Measurements from ENCODE around the gene PRKG1. TPM values are rescaled to one million over a fixed set of nuclear protein-coding genes. Genes with fewer than 3 reads are reported as not detected.

The PRKG1 gene
- polyA plus RNA-seq, 1 donor (not counting 4 experiments of a cell fraction or from before 2014, with no cell fraction given) = 0.24 TPM

DNA sequence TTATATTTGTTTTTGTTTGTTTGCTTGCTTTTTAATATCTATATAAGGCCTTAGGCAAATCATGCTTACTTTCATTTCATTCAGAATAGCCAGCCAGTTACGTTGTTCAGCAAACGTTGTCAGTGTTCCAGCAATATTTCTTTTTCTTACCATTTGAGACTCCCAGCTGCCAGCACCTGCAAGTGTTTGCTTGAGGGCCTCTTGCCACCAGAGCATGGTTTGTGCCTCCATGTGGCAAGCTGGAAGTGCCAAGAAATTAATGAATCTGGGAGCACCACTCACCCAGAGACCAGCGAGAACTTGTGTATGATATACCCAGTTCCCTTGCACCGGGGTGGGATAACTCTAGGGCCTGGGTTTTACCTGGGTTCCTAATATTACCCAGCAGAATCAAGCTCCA is 802.2 kb downstream of the PRKG1 start:
- DNase-seq (ENCODE audit: low read depth, low spot score) (no peak), FAIRE-seq (no peak)
- no peak overlapping the region for H3K4me2 ChIP-seq (ENCODE audit: control insufficient read depth, extremely low read depth, insufficient read depth, low read depth, low read length)
- H3K27ac ChIP-seq (ENCODE audit: control insufficient read depth, insufficient read depth, low read length) = no peak overlapping the region
- H3K9me1 ChIP-seq (ENCODE audit: control insufficient read depth, extremely low read depth, insufficient read depth, low read length) = no peaks in the 10 kb centered on the region
- no peaks in the 10 kb centered on the region for H4K20me1 ChIP-seq (ENCODE audit: control insufficient read depth, extremely low read depth, insufficient read depth, low read length)
- H2AFZ ChIP-seq (ENCODE audit: control insufficient read depth, low read length) = peak overlapping the region; percentile 57
- H3K27me3 ChIP-seq (ENCODE audit: control insufficient read depth, extremely low read depth, insufficient read depth, low read length) = no peaks in the 10 kb centered on the region
- dilution Hi-C loops (cut with MboI; ENCODE audit: extremely low pct_ligation_motif_present, low sequenced_read_pairs) = no loop called here
- H3K4me3 ChIP-seq (ENCODE audit: control insufficient read depth in 2 of 3, extremely low read depth in 1 of 3, insufficient read depth in 2 of 3, low read depth in 1 of 3, low read length in 3 of 3) = no peak overlapping the region
- H3K36me3 ChIP-seq (ENCODE audit: control insufficient read depth in 2 of 2, extremely low read depth in 1 of 2, insufficient read depth in 2 of 2, low read length in 2 of 2) = no peaks in the 10 kb centered on the region
- peaks cover 6% of the 10 kb centered on the region for H3K4me1 ChIP-seq (ENCODE audit: control insufficient read depth, extremely low read depth, insufficient read depth, low read length)
- no peaks in the 10 kb centered on the region for H3K79me2 ChIP-seq (ENCODE audit: control insufficient read depth, insufficient read depth, low read length)
- H3K9me3 ChIP-seq (ENCODE audit: control insufficient read depth, low read depth, low read length) = no peaks in the 10 kb centered on the region
- TF ChIP-seq, protein P1, sequence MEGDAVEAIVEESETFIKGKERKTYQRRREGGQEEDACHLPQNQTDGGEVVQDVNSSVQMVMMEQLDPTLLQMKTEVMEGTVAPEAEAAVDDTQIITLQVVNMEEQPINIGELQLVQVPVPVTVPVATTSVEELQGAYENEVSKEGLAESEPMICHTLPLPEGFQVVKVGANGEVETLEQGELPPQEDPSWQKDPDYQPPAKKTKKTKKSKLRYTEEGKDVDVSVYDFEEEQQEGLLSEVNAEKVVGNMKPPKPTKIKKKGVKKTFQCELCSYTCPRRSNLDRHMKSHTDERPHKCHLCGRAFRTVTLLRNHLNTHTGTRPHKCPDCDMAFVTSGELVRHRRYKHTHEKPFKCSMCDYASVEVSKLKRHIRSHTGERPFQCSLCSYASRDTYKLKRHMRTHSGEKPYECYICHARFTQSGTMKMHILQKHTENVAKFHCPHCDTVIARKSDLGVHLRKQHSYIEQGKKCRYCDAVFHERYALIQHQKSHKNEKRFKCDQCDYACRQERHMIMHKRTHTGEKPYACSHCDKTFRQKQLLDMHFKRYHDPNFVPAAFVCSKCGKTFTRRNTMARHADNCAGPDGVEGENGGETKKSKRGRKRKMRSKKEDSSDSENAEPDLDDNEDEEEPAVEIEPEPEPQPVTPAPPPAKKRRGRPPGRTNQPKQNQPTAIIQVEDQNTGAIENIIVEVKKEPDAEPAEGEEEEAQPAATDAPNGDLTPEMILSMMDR (optimal IDR thresholded peaks at IDR 0.05 in 1 of 3, IDR thresholded peaks at IDR 0.05 in 1 of 3, conservative IDR thresholded peaks at IDR 0.05 in 1 of 3; ENCODE audit: extremely low read depth in 1 of 3, insufficient read depth in 2 of 3, low read length in 3 of 3) = no peak
- no peak for TF ChIP-seq EZH2 (IDR thresholded peaks at IDR 0.05; ENCODE audit: low read length)
- no peak overlapping the region for H3K9ac ChIP-seq (ENCODE audit: control insufficient read depth, extremely low read depth, insufficient read depth, low read length)

DNA sequence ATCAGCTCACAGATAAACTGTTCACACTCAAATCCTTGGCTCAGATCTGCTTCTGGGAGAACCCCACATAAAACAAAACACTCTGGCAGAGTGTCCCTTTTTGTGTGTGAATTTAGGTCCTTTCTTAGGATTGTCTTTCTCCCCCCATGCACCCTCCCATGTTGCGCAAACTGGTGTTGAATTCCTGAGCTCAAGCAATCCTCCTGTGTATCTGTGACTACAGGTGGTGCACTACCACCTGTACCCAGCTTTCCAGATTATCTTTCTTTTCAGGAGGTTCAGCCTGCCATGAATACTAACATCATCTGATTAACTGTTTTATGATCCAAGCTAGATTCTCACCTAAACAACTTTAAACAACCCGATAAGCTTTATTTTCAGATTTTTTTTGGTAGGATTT is 802.7 kb downstream of the PRKG1 start:
- Histone ChIP-seq H3K27ac (ENCODE audit: control insufficient read depth, insufficient read depth, low read length) (no peak overlapping the region), H3K4me2 (ENCODE audit: control insufficient read depth, extremely low read depth, insufficient read depth, low read depth, low read length) (no peak overlapping the region), H3K9ac (ENCODE audit: control insufficient read depth, extremely low read depth, insufficient read depth, low read length) (no peak overlapping the region), H3K36me3 (ENCODE audit: control insufficient read depth in 2 of 2, extremely low read depth in 1 of 2, insufficient read depth in 2 of 2, low read length in 2 of 2) (no peaks in the 10 kb centered on the region), H4K20me1 (ENCODE audit: control insufficient read depth, extremely low read depth, insufficient read depth, low read length) (no peaks in the 10 kb centered on the region), H3K4me1 (ENCODE audit: control insufficient read depth, extremely low read depth, insufficient read depth, low read length) (peaks cover 6% of the 10 kb centered on the region), H3K9me3 (ENCODE audit: control insufficient read depth, low read depth, low read length) (no peaks in the 10 kb centered on the region), H3K4me3 (ENCODE audit: control insufficient read depth in 2 of 3, extremely low read depth in 1 of 3, insufficient read depth in 2 of 3, low read depth in 1 of 3, low read length in 3 of 3) (no peak overlapping the region), H2AFZ (ENCODE audit: control insufficient read depth, low read length) (peak overlapping the region; percentile 57), H3K27me3 (ENCODE audit: control insufficient read depth, extremely low read depth, insufficient read depth, low read length) (no peaks in the 10 kb centered on the region), H3K79me2 (ENCODE audit: control insufficient read depth, insufficient read depth, low read length) (no peaks in the 10 kb centered on the region), H3K9me1 (ENCODE audit: control insufficient read depth, extremely low read depth, insufficient read depth, low read length) (no peaks in the 10 kb centered on the region)
- FAIRE-seq = no peak
- no peak for DNase-seq (ENCODE audit: low read depth, low spot score)
- dilution Hi-C loops (cut with MboI; ENCODE audit: extremely low pct_ligation_motif_present, low sequenced_read_pairs) = no loop called here
- TF ChIP-seq EZH2 (IDR thresholded peaks at IDR 0.05; ENCODE audit: low read length) = no peak
- TF ChIP-seq, protein P1 (optimal IDR thresholded peaks at IDR 0.05 in 1 of 3, IDR thresholded peaks at IDR 0.05 in 1 of 3, conservative IDR thresholded peaks at IDR 0.05 in 1 of 3; ENCODE audit: extremely low read depth in 1 of 3, insufficient read depth in 2 of 3, low read length in 3 of 3) = no peak

Measured in keratinocyte (primary cell).